GM19468 (cell line): ENCODE measurements around the gene LRRC53.

Experiments
- ATAC-seq: cut with Tn5 transposase; IDR thresholded peaks from one replicate; pipeline ENCODE4 v1.9.1; 2021; ENCODE audit warnings: mild to moderate bottlenecking, moderate library complexity, moderate number of reproducible peaks; ENCODE audit not compliant: unreplicated experiment; ENCODE audit errors: extremely low read depth

LRRC53 gene

DNA sequence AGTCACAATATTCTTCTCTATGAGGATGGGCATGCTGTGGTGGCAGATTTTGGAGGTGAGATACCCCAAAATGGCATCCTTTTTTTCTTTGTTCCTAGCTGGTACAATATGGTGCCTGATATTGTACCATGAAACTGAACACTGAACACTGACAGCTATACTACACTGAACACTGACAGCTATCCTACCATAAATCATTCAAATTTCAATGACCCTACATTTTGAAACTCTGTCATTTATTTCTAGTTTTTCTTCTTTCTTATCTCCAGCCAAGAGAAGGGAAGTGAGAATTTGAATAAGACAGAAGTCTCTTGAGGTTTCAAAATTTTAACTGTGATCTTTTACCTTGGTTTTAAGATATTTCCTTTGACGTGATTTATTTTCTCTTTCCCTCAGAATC is 76.3 kb downstream of the LRRC53 start:
- ATAC-seq = no peak

DNA sequence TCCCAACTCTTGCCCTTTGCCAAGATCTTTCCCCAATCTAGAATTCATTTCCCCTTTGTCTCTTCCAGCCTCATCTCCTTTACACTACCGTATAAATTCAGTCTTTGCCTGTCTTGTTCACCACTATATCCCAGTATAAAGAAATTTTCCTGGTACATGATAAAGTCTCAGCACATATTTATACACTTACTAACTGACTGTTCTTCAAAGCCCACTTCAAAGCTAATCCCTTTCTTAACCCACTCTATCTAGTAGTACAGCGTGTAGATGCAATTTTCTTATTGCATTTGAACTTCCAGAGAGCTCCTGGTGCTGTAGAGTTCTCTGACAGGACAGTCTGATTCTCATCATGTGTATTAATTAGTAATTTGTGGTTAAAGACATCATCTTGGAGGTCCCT is 78.1 kb downstream of the LRRC53 start:
- no peak for ATAC-seq

DNA sequence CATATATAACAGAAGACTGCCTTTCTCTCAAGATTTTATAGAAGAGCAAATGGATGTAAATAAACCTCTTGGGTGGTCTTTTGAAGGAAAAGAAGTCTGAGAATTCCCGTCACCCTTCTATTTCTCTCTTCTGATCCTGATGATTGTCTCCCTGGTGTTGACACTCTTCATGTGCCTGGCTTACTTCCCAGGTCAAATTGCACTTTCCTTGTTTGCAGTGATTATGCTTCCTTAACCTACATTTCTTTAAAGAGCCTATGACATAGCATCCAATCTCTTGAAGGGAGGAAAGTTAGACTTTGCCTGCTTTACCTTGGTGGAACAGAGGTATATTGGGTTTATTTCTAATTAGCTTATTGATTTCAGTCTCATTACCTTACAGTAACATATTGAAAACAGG is 80.1 kb downstream of the LRRC53 start:
- ATAC-seq = no peak

DNA sequence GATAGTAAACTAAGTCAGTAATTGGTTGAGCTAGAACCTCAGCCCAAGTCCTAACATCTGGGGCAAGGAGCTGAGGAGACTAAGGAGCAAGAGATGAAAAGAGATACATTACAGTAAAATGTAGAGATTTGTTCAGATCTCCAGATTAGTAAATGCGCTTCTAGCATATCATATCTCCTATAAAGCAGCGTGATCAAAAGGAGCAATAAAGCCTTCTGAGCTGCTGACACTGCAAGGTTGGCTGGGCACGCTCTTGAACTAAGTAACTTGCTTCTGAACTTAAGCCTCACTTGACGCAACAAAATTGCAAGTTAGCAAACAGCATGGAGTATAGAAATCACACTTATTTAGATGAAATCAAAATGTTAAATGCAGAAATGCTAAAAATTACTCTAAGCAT is 80.9 kb downstream of the LRRC53 start:
- ATAC-seq = no peak

DNA sequence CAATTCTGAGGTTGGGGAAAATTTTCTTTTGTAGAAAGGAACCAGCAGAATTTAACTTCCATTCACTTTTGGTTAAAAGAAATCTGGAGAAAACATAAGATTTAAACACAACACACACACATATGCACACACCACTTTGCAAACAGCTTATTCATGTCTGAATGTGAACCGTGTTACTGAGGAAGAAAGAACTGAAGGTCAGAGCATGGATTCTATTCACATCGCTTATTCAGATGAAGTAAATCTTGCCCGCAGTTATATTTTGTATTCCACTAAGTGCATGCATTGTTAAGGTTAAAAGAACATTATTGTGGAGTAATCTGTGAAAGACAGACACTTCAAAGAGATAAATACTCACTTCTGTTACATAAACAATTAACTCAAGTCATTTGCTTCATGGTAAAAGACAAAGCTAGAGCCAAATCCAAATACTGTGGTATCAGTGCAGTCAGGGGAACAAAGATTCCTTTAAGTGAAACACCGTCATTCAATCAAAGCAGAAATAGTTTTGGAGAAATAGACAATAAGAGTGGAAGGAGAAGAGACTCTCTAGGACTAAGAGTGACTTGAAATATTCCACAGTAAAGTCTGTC is 82.0 kb downstream of the LRRC53 start:
- ATAC-seq = no peak

DNA sequence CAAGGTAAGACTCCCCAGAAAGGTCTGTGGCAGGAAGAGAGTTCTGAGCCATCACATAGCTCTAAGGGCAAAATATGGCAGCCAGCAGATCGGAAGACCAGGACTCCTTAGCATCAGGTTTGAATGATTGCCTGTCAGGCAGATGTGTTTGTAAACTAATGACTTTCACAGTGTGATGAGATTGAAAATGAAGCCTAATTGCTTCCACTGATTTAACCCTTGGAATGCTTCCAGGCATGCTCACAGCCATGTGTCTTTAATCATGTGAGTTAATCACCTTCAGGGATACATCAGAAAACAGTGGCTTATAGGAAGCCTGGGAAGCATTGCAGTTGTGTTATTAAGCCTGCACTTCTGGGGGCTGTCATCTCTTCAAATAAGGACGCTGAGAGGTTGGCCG is 82.8 kb downstream of the LRRC53 start:
- no peak for ATAC-seq

DNA sequence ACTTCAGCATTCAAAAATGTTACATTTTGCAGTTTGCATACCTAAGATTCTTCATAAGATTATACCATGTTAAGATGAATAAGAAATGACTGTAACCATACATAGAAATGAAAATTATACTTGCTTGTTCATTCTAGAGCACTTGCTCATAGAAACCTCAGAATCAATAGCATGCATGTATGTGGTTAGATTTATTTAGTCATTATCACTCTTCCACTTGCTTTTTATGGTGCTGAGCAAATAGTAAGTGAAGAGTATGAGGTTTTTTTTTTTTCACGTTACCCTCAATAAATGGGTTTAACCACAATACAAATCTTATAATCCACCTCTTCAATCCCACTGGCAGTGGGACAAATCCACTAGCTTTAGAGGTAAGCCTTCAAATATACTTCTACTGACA is 84.7 kb downstream of the LRRC53 start:
- ATAC-seq = no peak

DNA sequence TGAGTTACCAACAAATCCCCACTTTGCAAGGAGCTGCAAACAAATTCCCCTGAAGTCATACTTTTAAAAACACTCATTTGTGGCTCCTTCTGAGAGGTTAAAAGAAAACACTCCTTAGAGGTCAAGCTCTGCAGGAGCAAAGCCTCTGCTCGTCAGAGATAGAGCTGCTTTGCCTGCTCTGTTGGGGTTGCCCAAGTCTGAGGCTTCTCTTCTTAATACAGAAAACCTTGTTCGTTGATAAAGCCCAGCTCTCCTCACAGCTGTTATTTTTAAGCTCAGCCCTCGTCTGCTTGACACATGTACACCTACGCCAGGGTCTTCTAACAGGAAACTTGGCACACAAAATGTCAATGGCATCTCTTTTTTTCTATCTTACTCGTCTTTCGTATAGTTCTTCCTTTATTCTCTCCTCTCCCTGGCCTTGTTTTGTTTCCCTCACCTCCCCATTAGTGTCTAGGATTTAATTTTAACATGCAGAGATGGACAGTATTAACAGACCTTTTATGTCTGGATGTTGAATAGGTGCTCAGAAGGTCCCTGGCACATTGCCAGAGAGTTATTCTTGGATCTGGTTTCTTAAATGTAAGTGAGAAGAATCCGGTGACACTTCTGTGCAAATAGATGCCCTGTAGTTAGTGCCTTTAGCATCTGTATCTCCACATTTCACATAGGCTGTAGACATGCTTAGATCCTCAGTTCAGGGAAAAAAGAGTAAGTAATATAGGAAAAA is 86.0 kb downstream of the LRRC53 start:
- ATAC-seq = no peak

DNA sequence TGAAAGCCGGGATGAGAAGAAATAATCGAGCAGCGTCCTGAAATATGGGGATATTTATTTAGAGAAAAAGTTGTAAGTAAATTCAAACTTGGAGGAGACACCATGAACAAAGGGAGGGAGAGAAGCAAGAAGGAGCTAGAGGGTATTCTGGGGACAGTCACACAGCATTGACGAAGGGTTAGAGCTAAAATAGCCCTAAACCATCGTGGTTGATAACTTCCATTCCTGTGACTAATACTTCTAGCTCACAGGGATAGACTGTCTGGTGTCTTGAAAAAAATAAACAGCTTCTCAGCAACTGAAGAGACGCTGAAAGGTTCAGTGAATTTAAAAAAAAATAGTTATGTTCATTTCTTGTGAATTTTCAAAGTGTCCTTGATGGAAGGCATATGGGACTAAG is 86.7 kb downstream of the LRRC53 start:
- no peak for ATAC-seq

DNA sequence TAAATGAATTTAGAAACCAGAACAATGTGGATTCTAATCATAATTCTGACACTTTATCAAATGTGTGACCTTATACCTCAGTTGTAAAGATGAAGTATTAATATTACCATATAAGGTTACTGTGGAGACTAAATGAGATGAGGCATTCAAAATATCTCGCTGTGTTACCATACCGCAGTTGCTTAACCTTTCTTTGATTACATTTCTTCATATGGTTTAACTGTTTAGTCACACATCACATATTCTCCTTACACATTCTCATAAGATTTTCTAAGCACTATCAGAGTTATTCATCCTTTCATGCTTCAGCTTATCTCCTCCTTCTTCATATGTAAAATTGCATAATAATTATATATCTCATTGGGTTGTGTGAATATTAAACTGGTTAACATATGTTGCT is 88.9 kb downstream of the LRRC53 start:
- no peak for ATAC-seq

DNA sequence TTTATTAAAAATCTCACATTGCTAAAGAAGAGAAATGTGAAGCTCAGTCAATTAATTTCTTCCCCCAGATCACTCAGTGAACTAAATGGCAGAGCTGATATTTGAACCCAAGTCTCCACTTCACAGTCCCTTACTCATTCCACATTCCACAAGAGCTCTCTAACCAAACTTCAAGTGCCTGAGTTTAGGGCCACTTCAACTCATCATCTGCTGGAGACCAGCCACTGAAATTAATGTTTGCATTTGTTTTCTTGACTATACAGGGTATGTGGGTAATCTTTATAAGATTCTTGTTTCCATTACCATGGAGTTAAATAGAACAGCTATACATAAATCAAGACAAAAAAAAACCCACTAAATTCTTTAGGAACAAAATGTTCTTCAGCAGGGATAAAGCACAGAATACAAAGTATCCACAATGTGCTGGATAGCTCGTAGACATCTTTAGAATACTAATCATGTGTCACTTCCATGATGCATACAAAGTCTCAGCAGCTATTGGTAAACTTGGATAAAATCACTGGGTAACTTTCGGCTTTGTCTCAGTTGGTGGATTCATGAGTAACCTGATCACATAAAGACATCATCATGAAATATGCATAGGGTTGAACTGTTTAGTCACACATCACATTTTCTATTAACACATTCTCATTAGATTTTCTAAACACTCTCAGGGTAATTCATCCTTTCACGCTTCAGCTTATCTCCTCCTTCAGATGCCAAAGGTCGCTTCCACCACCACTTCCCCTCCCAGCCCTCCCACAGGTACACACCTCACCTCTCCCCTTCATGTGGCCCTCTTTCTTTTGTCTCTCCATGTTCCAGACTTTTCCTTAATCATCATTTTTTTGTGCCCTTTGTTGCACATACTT is 89.8 kb downstream of the LRRC53 start:
- no peak for ATAC-seq

DNA sequence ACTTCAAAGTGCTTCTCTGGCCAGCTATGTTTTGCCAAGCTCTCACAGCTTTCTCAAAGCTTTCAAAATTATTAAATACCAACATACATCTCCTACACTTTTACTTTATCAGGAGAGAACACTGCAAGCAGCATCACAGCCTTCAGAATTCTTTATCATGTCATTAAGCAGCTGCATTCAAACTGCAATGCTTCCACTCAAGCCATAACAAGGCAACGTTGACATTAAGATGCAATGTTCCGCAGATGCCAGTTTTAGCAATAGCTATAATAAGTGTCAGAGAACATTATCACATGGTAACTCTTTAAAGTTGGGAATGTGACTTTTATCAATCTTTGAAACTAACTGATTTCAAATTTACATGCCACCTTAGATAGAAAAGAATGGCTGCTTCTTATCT is 91.9 kb downstream of the LRRC53 start:
- ATAC-seq = no peak
